ENCODE measurements around the gene ANKLE2.
"Not testable (repeated sequence)": the region's sequence is repeated elsewhere in the genome, so short reads cannot be mapped to it uniquely, and the experiment has no call there.

ANKLE2 gene

GRCh38 chr12:132717531-132718387 lies 43.9 kb downstream of the ANKLE2 start:
- no peak for DNase-seq

- DNase-seq = no peak
Measured at GRCh38 chr12:132717011-132717410, 44.6 kb downstream of the ANKLE2 start.

- DNase-seq = no peak
Measured at GRCh38 chr12:132716356-132716755, 45.3 kb downstream of the ANKLE2 start.

DNA sequence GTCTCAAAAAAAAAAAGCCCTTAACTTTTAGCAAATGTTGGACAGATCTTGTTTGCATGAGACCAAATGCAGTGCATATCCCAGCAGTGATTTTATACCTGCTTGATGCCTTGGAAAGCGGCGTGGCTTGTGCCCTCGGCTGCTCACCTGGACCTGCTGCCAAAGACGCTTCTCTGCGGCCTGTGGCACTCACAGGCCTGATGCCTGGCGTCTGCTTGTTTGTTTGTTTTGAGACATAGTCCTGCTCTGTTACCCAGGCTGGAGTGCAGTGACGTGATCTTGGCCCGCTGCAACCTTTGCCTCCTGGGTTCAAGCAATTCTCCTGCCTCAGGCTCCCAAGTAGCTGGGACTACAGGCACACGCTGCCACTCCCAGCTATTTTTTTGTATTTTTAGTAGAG lies 45.8 kb downstream of the ANKLE2 start:
- no peak for DNase-seq

- no peak for DNase-seq
Measured at GRCh38 chr12:132713123-132713522, 48.5 kb downstream of the ANKLE2 start.

GRCh38 chr12:132711080-132711843 lies 50.4 kb downstream of the ANKLE2 start:
- no peak for DNase-seq

GRCh38 chr12:132710405-132711079 lies 51.1 kb downstream of the ANKLE2 start, which contains the start of gene PGAM5:
TSS of gene PGAM5 (plus strand) at chr12:132710842. CDS start at chr12:132710877, 35 bp downstream.
- DNase-seq = peak; percentile 81

DNA sequence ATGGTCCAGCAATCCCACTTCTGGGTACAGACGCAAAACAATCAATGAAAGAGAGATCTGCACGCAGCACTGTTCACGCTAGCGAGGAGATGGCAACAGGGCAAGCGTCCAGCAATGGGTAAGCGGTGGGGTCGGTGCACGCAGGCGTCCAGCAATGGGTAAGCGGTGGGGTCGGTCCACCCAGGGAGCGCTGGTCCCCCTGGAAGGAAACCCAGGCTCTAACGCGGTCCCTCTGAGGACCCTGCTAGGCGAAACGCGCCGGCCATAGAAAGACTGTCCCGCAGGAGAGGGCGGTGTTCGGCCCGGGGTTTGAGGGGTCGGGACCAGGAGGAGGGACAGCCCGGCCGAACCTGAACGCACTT lies 51.6 kb downstream of the ANKLE2 start:
- no peak for DNase-seq

GRCh38 chr12:132708150-132708549 lies 53.5 kb downstream of the ANKLE2 start:
- DNase-seq = no peak

- no peak for DNase-seq
Measured at GRCh38 chr12:132707241-132707640, 54.4 kb downstream of the ANKLE2 start.

DNA sequence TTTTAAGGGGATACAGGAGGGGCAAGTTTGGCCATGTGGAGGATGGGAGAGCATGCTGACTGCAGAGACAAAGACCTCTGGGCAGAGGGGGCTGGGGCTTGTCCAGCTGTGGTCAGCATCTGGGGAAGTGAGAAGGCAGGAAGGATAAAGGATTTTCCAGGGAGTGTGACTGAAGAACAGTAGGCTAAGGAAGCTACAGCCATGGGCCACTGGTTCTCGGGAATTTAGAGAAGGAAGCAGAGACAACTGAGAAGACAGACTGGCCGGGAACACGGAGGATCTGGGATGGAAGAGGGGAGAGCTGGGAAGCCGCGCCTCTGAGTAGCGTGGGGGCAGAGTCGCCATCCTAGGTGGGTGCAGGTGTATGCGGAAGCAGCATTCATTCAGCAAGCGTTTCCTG lies 58.0 kb downstream of the ANKLE2 start:
- no peak for DNase-seq

GRCh38 chr12:132702640-132703039 lies 59.0 kb downstream of the ANKLE2 start:
- no peak for DNase-seq

GRCh38 chr12:132700212-132700822 lies 61.3 kb downstream of the ANKLE2 start:
- DNase-seq = peak; percentile 43

DNA sequence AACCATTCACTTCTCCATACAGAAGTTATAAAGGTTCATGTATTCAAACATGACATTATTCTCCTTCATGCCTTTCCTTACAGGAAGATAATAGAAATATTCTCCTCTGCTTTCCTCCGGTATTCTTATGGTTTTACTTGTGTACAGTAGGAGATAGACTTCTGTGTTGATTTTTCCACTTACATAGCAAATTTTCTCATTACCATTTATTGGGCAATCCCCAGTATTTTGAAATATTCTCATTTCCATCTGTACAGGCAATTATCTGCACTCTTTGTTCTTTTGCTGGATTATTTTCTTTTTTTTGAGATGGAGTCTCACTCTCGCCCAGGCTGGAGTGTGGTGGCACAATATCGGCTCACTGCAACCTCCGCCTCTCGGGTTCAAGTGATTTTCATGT lies 63.3 kb downstream of the ANKLE2 start:
- DNase-seq = no peak

DNA sequence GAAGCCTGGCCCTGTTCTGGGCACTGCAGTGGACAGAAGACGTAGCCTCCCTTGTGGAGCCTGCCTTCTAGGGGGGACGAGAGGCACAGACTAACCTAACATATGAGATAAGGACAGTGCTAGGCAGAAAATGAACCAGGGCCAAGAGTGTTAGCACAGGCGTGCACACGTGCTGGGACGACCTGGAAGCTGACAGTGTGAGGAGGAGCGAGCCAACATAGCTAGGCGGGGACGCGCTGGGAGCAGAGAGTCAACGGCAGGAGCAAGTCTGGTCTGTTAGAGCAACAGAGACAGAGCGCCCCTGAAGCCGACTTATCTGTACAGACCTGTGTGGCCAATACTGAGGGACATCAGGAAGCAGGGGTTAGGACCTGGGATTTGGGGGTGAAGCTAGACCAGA lies 66.2 kb downstream of the ANKLE2 start:
- no peak for DNase-seq

GRCh38 chr12:132694888-132695287 lies 66.7 kb downstream of the ANKLE2 start:
- DNase-seq = not testable (repeated sequence)

DNA sequence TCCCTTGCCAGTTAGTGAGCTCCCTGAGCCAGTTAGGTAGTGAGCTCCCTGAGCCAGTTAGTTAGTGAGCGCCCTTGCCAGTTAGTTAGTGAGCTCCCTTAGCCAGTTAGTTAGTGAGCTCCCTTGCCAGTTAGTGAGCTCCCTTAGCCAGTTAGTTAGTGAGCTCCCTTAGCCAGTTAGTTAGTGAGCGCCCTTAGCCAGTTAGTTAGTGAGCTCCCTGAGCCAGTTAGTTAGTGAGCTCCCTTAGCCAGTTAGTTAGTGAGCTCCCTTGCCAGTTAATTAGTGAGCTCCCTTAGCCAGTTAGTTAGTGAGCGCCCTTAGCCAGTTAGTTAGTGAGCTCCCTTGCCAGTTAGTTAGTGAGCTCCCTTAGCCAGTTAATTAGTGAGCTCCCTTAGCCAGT lies 69.6 kb downstream of the ANKLE2 start:
- not testable (repeated sequence) for DNase-seq

- DNase-seq = no peak
Measured at GRCh38 chr12:132690112-132690511, 71.5 kb downstream of the ANKLE2 start.

GRCh38 chr12:132689227-132689626 lies 72.4 kb downstream of the ANKLE2 start:
- no peak for DNase-seq

DNA sequence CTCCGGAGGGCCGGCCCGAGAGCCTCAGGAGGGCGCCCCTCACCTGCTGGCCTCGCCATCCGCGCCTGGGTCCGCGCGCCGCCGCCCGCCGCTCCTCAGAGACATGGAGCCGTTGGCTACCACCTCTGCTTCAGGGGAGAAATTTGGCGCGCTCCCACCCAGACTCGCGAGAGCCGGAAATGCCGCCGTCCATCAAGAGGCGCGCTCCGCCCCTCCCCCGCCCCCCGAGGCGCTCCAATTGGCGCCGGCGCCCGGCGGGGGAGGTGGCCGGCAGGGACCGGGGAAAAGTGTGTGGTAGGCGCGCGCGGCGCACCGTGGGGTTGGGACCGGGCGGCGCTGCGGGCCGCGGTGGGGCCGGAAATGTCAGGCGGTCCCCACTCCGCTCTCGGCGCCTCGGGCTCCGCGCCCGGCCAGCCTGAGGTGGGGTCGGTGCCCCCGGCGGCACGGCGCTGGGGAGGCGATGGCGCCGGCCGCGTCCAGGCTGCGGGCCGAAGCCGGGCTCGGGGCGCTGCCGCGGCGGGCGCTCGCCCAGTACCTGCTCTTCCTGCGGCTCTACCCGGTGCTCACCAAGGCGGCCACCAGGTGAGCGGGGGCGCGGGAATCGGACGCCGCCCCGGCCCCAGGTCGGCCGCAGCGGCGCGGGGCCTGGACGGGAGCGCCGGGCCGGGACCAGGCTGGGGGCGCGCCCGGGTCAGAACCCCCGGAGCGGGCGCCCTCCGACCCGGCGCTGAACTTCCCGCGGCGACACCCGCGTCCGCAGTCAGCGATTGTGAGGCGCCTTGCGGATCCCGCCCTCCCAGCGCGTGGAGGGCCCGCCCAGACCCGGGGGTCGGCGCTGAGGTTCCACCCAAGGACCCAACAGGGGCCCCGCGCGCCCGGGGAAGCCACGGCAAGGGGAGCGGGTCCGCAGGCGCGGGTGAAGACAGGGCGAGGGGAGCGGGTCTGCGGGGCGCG lies 74.1 kb downstream of the ANKLE2 start, which contains the start of the genes POLE and PXMP2:
POLE (minus strand) TSS at position 132 of the 954 bp plus-strand sequence; CDS start at position 105, 27 bp downstream.
PXMP2 (plus strand) TSS at position 377 of the 954 bp plus-strand sequence; CDS start at position 461, 84 bp downstream.
- peak; percentile 94 for DNase-seq

DNA sequence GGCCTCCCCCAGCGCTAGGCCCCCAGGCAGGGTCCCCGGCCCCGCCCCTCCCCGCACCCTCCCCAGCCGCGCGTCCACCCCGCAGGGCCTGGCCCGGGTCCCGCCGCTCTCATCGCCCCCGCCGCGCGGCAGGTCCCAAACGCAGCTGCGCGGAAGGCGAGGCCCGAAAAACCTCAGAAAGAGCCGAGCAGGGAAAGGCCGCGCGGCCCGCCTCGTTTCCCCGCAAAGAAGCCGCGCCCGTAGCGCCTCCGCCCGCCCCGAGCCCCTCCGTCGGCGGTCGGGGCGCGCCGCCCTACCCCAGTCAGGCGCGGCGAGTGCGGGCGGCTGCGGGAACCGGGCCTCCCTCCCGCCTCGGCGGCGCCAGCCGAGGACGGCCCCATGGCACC lies 74.8 kb downstream of the ANKLE2 start:
- DNase-seq = peak; percentile 17

- DNase-seq = no peak
Measured at GRCh38 chr12:132685400-132685799, 76.2 kb downstream of the ANKLE2 start.
